HG03060 (cell line): ENCODE results near the gene RTBDN.

ENCODE experiments used
- ATAC-seq: cut with Tn5 transposase; IDR thresholded peaks from one replicate; pipeline ENCODE4 v1.9.1; 2021; ENCODE audit warnings: low read depth, moderate number of reproducible peaks; ENCODE audit not compliant: unreplicated experiment

Gene RTBDN

DNA sequence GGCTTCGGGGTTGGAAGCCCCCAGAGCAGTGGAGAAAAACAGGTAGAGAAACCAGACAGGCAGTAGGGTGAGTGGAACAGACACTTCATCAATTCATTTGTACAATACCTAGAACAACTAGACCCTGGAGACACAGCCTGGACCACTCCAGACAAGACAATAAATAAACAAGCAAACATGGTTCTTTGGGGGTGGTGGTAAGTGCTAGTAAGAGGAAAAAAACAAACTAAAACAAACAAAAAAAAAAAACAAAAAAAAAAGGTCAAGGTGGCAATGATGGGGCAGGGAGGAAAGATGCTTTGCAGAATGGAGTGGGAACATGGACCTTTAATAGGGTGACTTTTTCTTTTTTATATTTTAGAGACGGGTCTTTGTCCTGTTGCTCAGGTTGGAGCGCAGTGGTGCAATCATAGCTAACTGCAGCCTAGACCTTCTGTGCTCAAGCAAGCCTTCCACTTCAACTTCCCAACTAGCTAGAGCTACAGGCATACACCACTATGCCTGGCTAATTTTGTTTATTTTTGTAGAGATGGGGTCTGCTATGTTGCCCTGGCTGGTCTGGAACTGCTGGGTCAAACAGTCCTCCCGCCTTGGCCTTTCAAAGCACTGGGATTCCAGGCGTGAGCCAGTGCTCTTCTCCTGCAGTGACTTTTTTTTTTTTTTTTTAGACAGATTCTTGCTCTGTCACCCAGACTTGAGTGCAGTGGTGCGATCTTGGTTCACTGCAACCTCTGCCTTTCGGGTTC, 40.0 kb downstream of the RTBDN start:
- ATAC-seq = no peak

DNA sequence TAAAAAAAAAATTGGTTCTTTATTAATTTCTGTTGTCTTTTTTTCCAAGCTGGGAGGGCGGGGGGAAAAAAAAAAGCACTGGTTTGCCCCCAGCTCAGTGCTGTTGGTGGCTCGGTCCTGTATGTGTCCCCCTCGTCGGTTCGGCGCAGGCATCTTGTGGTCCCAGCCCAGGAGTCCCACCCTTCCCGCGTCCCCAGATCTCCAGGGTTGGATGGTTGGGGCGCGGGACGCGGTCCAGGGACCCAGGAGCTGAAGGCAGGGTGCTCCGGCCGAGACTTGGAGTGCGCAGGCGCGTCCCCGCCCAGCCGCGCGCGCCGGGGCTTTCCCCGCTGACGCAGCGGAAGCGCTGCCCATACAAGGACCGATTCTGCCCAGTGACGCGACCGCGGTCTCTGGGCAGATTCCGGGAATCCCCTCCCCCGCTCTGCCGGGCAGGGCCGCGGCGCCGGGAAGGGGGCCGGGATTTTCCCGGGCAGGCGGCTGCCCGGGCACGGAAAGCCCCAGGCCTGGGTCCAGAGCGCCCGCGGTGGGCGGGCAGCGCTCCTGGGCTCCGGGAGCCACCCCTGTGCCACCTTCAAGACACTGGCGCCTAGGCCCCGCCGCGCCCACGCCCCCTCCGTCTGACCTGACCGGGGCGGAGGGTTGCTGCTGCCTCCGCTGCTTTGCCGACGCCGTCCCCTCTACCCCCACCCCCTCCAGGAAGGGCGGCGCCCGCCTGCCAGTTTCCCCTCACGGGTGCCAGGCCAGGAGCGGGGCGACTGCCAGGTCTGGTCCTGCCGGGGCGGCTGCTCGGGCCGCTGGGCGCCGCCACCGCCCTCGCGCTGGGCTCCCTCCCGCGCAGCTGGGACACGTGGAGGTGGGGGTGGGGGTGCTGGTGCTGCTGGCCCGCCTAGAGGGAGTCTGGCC, 40.8 kb downstream of the RTBDN start:
- no peak for ATAC-seq

DNA sequence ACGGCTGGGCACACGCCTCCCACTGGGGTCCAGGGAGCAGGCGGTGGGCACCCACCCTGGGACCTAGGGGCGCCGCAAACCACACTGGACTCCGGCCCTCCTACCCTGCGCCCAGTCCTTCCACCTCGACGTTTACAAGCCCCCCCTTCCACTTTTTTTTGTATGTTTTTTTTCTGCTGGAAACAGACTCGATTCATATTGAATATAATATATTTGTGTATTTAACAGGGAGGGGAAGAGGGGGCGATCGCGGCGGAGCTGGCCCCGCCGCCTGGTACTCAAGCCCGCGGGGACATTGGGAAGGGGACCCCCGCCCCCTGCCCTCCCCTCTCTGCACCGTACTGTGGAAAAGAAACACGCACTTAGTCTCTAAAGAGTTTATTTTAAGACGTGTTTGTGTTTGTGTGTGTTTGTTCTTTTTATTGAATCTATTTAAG, 41.5 kb downstream of the RTBDN start:
- no peak for ATAC-seq

DNA sequence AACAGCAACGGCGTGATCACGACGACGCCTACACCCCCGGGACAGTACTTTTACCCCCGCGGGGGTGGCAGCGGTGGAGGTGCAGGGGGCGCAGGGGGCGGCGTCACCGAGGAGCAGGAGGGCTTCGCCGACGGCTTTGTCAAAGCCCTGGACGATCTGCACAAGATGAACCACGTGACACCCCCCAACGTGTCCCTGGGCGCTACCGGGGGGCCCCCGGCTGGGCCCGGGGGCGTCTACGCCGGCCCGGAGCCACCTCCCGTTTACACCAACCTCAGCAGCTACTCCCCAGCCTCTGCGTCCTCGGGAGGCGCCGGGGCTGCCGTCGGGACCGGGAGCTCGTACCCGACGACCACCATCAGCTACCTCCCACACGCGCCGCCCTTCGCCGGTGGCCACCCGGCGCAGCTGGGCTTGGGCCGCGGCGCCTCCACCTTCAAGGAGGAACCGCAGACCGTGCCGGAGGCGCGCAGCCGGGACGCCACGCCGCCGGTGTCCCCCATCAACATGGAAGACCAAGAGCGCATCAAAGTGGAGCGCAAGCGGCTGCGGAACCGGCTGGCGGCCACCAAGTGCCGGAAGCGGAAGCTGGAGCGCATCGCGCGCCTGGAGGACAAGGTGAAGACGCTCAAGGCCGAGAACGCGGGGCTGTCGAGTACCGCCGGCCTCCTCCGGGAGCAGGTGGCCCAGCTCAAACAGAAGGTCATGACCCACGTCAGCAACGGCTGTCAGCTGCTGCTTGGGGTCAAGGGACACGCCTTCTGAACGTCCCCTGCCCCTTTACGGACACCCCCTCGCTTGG, 42.1 kb downstream of the RTBDN start:
- no peak for ATAC-seq

DNA sequence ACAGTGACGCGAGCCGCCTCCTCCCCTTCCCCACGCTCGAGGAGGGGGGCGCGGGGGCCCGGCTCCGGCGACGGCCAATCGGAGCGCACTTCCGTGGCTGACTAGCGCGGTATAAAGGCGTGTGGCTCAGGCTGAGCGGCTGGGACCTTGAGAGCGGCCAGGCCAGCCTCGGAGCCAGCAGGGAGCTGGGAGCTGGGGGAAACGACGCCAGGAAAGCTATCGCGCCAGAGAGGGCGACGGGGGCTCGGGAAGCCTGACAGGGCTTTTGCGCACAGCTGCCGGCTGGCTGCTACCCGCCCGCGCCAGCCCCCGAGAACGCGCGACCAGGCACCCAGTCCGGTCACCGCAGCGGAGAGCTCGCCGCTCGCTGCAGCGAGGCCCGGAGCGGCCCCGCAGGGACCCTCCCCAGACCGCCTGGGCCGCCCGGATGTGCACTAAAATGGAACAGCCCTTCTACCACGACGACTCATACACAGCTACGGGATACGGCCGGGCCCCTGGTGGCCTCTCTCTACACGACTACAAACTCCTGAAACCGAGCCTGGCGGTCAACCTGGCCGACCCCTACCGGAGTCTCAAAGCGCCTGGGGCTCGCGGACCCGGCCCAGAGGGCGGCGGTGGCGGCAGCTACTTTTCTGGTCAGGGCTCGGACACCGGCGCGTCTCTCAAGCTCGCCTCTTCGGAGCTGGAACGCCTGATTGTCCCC, 42.9 kb downstream of the RTBDN start, which contains the start of gene JUNB:
Gene JUNB, plus strand, starts transcription at position 142 of the 706 bp plus-strand sequence. Its CDS starts 286 bp downstream, at position 428.
- ATAC-seq = no peak

DNA sequence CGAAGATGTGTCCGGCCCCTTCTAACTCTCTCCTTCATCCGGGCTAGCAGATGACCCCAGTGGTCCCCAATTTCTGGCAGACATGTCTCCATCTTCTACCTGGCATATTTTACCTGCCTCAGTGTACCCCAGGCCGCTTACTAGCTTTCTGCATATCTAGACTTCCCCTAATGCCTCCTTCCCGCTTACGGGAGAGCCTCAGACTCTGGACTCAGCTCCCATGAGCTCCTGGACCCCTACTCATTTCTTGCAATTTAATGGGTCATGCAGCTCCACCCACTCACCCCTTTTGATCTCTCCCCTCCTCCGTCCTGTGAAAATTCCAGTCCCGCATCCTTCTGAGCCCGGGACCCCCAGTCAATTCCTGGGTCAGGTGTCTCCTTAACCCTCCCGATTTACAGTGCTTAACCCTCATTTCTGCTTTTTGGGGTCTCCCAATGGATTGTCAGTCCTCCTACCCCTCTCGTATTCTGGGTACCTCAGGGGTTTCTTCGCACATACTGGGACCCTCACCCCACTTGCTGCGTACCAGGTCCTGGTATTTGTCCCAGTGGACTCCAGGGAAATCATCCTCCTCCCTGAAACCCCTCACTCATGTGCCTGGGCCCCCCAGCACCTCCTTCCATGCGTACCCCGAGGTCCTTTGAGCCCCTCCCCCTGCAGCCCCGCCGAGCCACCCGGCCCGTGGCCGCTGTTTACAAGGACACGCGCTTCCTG, 43.6 kb downstream of the RTBDN start:
- no peak for ATAC-seq

DNA sequence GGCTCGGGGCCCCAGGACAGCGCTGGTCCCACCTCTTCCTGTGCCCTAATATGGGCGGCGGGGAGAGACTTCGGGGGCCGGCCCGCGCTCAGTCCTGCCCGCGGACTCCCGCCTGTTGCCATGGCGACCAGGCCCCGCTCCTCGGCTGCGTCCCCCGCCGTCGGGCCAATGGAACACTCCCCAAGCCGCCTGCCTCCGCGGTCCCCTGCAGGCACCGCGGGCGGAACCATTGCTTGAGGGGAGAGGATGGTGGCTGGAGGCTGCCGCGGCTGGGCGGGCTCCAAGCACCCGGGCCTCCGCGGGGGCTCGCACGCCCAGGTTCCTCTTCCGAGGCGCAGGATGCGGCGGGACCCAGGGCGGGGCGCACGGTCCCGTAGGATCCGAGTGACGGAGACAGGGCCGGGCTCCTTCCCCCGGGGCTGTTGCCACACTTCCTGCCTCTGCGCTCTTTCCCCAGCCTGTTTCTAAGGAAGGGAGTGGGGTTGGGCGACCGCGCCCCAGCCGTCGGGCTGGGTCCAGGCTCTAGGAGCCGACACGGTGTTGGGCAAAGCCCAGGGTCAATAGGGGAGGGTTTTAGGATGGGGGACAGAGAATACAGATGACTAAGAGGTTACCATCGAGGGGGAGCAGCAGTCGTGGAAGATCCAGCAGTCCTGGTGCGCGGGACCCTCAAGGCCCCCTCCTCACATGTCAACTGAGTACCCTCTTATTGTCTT, 44.3 kb downstream of the RTBDN start:
- ATAC-seq = peak; percentile 15

DNA sequence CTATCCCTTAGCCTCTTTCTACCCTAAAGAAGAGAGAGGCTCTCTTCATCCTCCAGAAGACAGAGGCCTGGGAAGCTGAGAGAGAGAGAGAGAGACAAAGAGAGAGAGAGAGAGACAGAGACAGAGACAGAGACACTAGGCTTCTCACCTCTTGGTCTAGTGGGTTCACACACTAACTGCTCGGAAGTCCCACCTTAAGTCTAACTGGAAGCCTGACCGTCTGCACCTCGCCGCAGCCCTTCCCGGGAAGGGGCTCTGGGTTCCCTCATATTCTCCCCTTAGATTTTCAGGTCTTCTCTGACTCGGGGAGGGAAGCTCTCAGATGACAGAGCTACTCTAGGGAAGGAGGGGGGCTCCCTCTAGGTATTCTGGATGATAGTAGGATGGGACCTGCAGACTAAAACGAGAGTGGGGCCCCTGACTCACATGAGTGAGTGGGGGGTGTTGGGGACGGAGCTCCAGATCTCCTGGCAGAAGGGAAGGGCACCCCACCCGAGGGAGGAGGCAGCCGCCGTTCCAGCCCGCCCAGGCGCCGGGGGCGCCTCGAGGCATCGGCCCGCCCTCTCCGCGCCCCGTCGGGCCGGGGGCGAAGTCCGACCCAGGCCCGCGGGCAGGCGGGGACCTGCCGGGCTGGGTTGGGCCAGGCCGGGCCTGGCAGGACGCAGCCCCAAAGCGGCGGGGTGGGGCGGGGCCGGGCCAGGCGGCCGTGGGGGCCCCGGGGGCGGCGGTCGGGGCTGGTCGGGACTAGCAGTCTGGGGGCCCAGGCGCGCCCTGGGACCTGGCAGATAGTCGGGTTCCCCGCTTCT, 45.1 kb downstream of the RTBDN start:
- no peak for ATAC-seq

DNA sequence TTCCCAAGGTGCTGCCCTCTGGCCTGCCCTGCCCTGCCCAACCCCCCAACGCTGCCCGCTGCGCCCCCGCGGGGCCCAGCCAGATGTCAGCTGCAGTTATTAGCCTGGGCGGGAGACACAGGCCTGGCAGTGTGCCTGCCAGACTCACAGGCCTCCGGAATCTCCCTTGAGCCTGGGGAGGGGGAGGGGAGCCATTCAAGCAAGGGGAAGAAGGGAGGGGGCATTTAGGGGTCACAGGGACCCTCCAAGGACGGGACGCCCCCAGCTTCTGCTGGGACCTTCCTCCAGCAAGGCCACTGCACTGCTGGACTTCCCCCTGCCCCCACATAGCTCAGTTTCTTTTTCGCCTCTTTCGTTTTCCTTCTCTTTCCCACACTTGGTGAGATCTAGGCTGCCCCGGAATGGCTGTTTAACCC, 45.7 kb downstream of the RTBDN start:
- ATAC-seq = no peak

DNA sequence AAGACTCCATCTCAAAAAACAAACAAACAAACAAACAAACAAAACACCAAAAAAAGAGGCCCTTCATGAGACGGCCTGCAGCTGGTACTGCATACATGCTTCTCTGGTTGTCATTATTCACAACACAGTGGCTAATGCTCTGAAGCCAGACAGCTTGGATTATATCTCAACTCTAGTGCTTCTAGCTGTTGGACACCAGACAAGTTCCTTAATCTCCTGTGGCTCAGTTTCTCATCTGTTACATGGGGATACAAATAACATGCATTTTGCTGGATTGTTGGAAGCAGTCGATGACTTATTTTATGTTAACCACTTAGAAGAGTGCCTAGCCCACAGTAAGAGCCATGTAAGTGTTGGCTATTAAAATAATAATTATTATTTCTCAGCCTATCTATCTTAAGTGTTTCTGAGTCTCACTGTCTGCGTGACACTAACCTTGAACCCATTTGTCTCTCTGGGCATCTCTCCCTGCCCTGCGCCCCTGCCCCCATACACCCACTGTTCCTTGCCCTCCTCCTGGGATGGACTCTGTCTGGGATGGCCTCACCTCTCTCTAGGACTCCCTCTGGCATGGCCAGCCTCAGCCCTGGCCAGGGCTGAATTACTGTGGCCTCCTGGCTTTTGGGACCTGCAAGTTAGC, 46.2 kb downstream of the RTBDN start:
- ATAC-seq = no peak

DNA sequence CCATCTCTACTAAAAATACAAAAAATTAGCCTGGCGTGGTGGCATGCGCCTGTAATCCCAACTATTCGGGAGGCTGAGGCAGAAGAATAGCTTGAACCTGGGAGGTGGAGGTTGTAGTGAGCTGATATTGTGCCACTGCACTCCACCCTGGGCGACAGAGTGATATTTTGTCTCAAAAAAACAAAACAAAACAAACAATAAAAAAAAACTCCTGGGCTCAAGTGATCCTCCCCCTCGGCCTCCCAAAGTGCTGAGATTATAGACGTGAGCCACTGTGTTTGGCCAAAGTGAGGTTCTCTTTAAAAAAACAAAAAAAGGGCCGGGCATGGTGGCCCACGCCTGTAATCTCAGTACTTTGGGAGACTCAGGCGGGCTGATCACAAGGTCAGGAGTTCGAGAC, 46.9 kb downstream of the RTBDN start:
- ATAC-seq = no peak

DNA sequence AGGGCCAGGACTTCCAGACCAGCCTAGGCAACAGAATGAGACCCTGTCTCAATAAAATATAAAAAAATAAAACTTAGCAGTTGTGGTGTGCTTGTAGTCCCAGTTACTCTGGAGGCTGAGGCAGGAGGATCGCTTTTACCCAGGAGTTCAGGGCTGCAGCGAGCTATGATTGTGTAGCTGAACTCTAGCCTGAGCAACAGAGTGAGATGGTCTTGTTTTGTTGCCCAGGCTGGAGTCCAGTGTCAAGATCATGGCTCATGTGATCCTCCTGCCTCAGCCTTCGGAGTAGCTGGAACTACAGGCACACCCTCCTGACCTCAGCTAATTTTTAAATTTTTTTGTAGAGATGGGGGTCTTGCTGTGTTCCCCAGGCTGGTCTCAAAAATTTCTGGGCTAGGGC, 47.4 kb downstream of the RTBDN start:
- ATAC-seq = no peak

DNA sequence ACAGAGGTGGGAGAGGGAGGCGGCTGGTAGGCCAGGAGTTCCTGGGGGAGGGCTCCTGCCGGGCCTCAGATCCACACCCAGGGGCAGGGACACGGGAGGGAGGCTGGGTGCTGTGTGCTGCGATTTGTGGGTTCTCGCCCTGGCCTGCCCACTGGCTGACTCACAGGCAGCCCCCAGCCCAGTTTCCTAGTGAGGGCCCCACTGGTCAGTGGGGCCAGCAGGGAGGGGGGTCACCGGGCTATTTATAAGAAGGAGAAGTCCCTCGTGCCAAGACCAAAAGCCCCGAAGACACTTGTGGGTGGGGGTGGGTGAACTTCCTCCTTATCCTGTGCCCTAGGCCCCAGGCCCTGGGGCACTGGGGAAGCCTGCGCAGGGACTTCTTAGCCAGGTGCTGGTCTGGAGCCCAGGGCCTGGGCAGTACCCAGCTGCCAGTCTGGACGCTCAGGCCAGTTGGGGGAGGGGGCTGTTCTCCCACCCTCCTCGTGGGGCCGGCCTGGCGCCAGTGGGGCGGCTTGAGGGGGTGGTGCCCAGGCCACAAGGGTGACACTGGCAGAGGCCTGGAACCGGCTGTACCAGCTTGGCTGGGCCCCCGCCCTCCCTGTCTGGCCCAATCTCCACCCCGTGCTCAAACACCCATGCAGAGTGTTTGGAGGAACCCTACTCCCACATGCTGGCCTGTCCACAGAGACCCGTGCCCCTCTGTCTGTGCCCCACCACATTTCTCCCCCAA, 48.1 kb downstream of the RTBDN start:
- no peak for ATAC-seq

DNA sequence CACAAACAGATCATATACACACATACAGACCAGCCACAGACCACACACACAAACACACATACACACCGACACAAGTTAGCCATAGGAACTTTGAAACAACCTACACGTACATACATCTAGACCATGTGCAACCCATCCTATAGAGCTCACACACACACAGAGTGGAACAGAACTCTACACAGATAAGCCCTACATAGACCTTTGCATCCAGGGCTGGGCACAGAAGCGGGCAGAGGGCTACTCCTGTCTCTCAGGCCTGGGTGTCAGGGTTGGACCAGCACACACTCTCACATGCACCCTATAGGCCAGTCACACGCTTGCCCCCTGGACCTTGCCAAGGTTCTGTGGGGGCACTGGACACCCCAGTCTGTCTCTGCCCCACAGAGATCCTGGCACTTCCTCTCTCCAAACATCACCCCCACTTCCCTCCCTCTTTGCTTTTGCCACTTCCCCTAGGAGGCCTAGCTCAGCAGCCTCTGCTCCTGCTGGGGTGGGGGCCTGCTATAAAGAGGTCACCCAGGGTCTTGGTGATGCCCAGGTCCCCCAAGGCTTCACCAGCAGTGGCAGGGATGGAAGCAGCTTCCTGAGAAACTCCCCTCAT, 48.8 kb downstream of the RTBDN start:
- ATAC-seq = no peak

DNA sequence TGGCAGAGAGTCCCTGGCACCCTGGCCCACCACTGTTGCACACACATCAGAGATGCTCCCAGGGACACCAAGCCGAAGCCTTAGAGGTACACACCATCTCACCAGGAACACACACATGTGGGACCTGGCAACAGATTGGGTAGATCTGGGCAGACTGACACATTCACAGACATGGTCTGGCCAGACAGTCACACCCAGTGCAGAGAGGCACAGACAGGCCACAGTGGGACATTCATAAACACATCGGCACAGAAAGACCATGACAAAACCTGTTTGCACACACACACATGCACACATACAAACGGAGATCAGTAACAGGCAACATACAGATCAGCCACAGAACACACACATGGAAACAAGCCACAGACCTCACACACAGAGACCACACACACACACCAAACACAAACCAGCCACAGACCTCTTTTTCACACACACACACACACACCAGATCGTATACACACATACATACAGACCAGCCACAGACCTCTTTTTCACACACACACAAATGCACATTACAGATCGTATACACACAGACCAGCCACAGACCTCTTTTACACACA, 49.4 kb downstream of the RTBDN start:
- ATAC-seq = no peak

DNA sequence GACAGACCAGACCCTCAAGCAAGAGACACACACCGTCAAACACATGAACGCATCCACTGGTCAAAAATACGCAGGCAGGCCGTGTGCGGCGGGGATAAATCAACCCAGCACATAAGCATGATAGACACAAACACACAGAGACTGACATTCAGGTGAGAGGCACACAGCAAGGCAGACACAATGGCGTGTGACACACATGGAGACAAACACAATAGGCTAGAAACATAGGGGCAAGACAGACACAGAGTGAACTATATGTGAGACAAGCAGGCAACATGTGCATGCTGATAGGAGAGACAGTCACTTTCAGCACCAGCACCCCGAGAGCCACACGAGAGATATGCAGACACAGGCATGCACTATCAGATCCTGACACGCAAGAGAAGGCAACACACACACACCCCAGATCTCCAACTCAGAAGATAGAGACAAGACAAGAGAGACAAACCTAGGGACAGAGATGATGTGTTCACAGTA, 49.9 kb downstream of the RTBDN start:
- ATAC-seq = no peak
